ENCODE measurements around the gene KRTAP12-2. TPM values are rescaled to one million over a fixed set of nuclear protein-coding genes. Genes with fewer than 3 reads are reported as not detected.

The KRTAP12-2 gene
- total and polyA plus RNA-seq, 4 donors = not detected

GRCh38 chr21:44710756-44711326 is 44.1 kb upstream of the KRTAP12-2 start:
- H3K4me1 ChIP-seq (ENCODE audit: control insufficient read depth in 4 of 4, insufficient read depth in 4 of 4, low read length in 3 of 4) = peaks cover 2 to 11% (median 6%) of the 10 kb centered on the region in 4 donors
- peaks cover 4 to 39% (median 14%) of the 10 kb centered on the region in 4 donors for H3K27me3 ChIP-seq (ENCODE audit: control insufficient read depth in 4 of 4, insufficient read depth in 4 of 4, low read length in 3 of 4)
- 4% methylated on average over 20 of the region's 20 CpGs for WGBS
- H3K9ac ChIP-seq (ENCODE audit: low read depth in 1 of 2, low read length in 2 of 2) = no peak overlapping the region
- peak; percentile 27 for DNase-seq (ENCODE audit: low spot score)
- H3K4me3 ChIP-seq (ENCODE audit: low read depth in 1 of 3, low read length in 3 of 3) = no peak overlapping the region
- no peaks in the 10 kb centered on the region for H3K36me3 ChIP-seq (ENCODE audit: control insufficient read depth in 4 of 4, insufficient read depth in 3 of 4, low read depth in 1 of 4, low read length in 3 of 4)
- H3K27ac ChIP-seq (ENCODE audit: low read depth in 1 of 2, low read length in 2 of 2) = no peak overlapping the region
- TF ChIP-seq GABPA (IDR thresholded peaks at IDR 0.05 in 1 of 2, conservative IDR thresholded peaks at IDR 0.05 in 1 of 2) (no peak), HNF4A (conservative IDR thresholded peaks at IDR 0.05) (no peak), RAD21 (IDR thresholded peaks at IDR 0.05) (no peak), MAX (IDR thresholded peaks at IDR 0.05) (no peak), FOXA1 (IDR thresholded peaks at IDR 0.05) (no peak), ATF3 (IDR thresholded peaks at IDR 0.05) (no peak), YY1 (IDR thresholded peaks at IDR 0.05) (no peak), TAF1 (conservative IDR thresholded peaks at IDR 0.05) (no peak), JUND (IDR thresholded peaks at IDR 0.05) (no peak), NR2F2 (IDR thresholded peaks at IDR 0.05) (no peak), RXRA (IDR thresholded peaks at IDR 0.05) (no peak), CTCF (IDR thresholded peaks at IDR 0.05; ENCODE audit: low read depth, low read length, missing input control) (no peak), HNF4G (IDR thresholded peaks at IDR 0.05) (no peak), SP1 (IDR thresholded peaks at IDR 0.05) (no peak), EGR1 (IDR thresholded peaks at IDR 0.05; ENCODE audit: low read depth in 2 of 2) (no peak), FOXA2 (IDR thresholded peaks at IDR 0.05) (no peak)
- TF ChIP-seq, protein P1, sequence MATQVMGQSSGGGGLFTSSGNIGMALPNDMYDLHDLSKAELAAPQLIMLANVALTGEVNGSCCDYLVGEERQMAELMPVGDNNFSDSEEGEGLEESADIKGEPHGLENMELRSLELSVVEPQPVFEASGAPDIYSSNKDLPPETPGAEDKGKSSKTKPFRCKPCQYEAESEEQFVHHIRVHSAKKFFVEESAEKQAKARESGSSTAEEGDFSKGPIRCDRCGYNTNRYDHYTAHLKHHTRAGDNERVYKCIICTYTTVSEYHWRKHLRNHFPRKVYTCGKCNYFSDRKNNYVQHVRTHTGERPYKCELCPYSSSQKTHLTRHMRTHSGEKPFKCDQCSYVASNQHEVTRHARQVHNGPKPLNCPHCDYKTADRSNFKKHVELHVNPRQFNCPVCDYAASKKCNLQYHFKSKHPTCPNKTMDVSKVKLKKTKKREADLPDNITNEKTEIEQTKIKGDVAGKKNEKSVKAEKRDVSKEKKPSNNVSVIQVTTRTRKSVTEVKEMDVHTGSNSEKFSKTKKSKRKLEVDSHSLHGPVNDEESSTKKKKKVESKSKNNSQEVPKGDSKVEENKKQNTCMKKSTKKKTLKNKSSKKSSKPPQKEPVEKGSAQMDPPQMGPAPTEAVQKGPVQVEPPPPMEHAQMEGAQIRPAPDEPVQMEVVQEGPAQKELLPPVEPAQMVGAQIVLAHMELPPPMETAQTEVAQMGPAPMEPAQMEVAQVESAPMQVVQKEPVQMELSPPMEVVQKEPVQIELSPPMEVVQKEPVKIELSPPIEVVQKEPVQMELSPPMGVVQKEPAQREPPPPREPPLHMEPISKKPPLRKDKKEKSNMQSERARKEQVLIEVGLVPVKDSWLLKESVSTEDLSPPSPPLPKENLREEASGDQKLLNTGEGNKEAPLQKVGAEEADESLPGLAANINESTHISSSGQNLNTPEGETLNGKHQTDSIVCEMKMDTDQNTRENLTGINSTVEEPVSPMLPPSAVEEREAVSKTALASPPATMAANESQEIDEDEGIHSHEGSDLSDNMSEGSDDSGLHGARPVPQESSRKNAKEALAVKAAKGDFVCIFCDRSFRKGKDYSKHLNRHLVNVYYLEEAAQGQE (IDR thresholded peaks at IDR 0.05) = no peak
- TF ChIP-seq, protein P2, sequence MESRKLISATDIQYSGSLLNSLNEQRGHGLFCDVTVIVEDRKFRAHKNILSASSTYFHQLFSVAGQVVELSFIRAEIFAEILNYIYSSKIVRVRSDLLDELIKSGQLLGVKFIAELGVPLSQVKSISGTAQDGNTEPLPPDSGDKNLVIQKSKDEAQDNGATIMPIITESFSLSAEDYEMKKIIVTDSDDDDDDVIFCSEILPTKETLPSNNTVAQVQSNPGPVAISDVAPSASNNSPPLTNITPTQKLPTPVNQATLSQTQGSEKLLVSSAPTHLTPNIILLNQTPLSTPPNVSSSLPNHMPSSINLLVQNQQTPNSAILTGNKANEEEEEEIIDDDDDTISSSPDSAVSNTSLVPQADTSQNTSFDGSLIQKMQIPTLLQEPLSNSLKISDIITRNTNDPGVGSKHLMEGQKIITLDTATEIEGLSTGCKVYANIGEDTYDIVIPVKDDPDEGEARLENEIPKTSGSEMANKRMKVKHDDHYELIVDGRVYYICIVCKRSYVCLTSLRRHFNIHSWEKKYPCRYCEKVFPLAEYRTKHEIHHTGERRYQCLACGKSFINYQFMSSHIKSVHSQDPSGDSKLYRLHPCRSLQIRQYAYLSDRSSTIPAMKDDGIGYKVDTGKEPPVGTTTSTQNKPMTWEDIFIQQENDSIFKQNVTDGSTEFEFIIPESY (IDR thresholded peaks at IDR 0.05) = no peak
- H3K9me3 ChIP-seq (ENCODE audit: control insufficient read depth in 4 of 4, low read length in 3 of 4) = no peaks in the 10 kb centered on the region

Measured in liver (tissue), 9 donors.